Measurements from ENCODE around the gene GMNN. TPM values are rescaled to one million over a fixed set of nuclear protein-coding genes. Genes with fewer than 3 reads are reported as not detected.

Gene GMNN
- total and polyA plus RNA-seq, 2 experiments from 2014 or later, result 88.2 to 202 TPM

GRCh38 chr6:24795106-24795505 lies 20.4 kb downstream of the GMNN start:
- H3K4me1 ChIP-seq (ENCODE audit: insufficient read depth), result 0 out of 2 replicates have a peak, but pooled peaks cover 8% of the 10 kb centered on the region

More at GRCh38 chr6:24795106-24795505, 20.4 kb downstream of the GMNN start:
- Histone ChIP-seq H3K4me3 (no peak overlapping the region), H4K20me1 (replicated peaks; ENCODE audit: insufficient read depth) (no peaks in the 10 kb centered on the region), H3K9me2 (ENCODE audit: insufficient read depth) (no peaks in the 10 kb centered on the region), H3K4me2 (no peak overlapping the region), H3K27me3 (ENCODE audit: insufficient read depth) (no peaks in the 10 kb centered on the region), H3K36me3 (ENCODE audit: insufficient read depth) (no peaks in the 10 kb centered on the region), H2AFZ (no peak overlapping the region), H3K27ac (ENCODE audit: low read depth) (no peak overlapping the region), H3K79me2 (replicated peaks; ENCODE audit: insufficient read depth) (no peaks in the 10 kb centered on the region), H3F3A (replicated peaks; ENCODE audit: low read depth) (no peaks in the 10 kb centered on the region)
- TF ChIP-seq CTCF (conservative IDR thresholded peaks at IDR 0.05; ENCODE audit: low read depth in 2 of 2) (no peak), EZH2phosphoT487 (IDR thresholded peaks at IDR 0.05; ENCODE audit: unreplicated experiment) (no peak), ZNF114 (CRISPR knock-in tag; IDR thresholded peaks at IDR 0.05) (no peak), ETS1 (IDR thresholded peaks at IDR 0.05) (no peak), NANOG (IDR thresholded peaks at IDR 0.05; ENCODE audit: borderline replicate concordance) (no peak), CREB1 (CRISPR knock-in tag; IDR thresholded peaks at IDR 0.05; ENCODE audit: low read depth) (no peak), JUNB (IDR thresholded peaks at IDR 0.05; ENCODE audit: unreplicated experiment) (no peak), POLR2AphosphoS5 (IDR thresholded peaks at IDR 0.05; ENCODE audit: low read depth) (no peak), EZH2 (IDR thresholded peaks at IDR 0.05; ENCODE audit: low read depth, unreplicated experiment) (no peak), ZNF331 (CRISPR knock-in tag; IDR thresholded peaks at IDR 0.05; ENCODE audit: low read depth) (no peak), STAT1 (IDR thresholded peaks at IDR 0.05; ENCODE audit: unreplicated experiment) (no peak)
- TF ChIP-seq, protein P1, sequence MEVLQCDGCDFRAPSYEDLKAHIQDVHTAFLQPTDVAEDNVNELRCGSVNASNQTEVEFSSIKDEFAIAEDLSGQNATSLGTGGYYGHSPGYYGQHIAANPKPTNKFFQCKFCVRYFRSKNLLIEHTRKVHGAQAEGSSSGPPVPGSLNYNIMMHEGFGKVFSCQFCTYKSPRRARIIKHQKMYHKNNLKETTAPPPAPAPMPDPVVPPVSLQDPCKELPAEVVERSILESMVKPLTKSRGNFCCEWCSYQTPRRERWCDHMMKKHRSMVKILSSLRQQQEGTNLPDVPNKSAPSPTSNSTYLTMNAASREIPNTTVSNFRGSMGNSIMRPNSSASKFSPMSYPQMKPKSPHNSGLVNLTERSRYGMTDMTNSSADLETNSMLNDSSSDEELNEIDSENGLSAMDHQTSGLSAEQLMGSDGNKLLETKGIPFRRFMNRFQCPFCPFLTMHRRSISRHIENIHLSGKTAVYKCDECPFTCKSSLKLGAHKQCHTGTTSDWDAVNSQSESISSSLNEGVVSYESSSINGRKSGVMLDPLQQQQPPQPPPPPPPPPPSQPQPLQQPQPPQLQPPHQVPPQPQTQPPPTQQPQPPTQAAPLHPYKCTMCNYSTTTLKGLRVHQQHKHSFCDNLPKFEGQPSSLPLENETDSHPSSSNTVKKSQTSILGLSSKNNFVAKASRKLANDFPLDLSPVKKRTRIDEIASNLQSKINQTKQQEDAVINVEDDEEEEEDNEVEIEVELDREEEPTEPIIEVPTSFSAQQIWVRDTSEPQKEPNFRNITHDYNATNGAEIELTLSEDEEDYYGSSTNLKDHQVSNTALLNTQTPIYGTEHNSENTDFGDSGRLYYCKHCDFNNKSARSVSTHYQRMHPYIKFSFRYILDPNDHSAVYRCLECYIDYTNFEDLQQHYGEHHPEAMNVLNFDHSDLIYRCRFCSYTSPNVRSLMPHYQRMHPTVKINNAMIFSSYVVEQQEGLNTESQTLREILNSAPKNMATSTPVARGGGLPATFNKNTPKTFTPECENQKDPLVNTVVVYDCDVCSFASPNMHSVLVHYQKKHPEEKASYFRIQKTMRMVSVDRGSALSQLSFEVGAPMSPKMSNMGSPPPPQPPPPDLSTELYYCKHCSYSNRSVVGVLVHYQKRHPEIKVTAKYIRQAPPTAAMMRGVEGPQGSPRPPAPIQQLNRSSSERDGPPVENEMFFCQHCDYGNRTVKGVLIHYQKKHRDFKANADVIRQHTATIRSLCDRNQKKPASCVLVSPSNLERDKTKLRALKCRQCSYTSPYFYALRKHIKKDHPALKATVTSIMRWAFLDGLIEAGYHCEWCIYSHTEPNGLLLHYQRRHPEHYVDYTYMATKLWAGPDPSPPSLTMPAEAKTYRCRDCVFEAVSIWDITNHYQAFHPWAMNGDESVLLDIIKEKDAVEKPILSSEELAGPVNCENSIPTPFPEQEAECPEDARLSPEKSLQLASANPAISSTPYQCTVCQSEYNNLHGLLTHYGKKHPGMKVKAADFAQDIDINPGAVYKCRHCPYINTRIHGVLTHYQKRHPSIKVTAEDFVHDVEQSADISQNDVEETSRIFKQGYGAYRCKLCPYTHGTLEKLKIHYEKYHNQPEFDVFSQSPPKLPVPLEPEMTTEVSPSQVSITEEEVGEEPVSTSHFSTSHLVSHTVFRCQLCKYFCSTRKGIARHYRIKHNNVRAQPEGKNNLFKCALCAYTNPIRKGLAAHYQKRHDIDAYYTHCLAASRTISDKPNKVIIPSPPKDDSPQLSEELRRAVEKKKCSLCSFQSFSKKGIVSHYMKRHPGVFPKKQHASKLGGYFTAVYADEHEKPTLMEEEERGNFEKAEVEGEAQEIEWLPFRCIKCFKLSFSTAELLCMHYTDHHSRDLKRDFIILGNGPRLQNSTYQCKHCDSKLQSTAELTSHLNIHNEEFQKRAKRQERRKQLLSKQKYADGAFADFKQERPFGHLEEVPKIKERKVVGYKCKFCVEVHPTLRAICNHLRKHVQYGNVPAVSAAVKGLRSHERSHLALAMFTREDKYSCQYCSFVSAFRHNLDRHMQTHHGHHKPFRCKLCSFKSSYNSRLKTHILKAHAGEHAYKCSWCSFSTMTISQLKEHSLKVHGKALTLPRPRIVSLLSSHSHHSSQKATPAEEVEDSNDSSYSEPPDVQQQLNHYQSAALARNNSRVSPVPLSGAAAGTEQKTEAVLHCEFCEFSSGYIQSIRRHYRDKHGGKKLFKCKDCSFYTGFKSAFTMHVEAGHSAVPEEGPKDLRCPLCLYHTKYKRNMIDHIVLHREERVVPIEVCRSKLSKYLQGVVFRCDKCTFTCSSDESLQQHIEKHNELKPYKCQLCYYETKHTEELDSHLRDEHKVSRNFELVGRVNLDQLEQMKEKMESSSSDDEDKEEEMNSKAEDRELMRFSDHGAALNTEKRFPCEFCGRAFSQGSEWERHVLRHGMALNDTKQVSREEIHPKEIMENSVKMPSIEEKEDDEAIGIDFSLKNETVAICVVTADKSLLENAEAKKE (CRISPR knock-in tag; IDR thresholded peaks at IDR 0.05), result no peak
- TF ChIP-seq, protein P2, sequence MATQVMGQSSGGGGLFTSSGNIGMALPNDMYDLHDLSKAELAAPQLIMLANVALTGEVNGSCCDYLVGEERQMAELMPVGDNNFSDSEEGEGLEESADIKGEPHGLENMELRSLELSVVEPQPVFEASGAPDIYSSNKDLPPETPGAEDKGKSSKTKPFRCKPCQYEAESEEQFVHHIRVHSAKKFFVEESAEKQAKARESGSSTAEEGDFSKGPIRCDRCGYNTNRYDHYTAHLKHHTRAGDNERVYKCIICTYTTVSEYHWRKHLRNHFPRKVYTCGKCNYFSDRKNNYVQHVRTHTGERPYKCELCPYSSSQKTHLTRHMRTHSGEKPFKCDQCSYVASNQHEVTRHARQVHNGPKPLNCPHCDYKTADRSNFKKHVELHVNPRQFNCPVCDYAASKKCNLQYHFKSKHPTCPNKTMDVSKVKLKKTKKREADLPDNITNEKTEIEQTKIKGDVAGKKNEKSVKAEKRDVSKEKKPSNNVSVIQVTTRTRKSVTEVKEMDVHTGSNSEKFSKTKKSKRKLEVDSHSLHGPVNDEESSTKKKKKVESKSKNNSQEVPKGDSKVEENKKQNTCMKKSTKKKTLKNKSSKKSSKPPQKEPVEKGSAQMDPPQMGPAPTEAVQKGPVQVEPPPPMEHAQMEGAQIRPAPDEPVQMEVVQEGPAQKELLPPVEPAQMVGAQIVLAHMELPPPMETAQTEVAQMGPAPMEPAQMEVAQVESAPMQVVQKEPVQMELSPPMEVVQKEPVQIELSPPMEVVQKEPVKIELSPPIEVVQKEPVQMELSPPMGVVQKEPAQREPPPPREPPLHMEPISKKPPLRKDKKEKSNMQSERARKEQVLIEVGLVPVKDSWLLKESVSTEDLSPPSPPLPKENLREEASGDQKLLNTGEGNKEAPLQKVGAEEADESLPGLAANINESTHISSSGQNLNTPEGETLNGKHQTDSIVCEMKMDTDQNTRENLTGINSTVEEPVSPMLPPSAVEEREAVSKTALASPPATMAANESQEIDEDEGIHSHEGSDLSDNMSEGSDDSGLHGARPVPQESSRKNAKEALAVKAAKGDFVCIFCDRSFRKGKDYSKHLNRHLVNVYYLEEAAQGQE (IDR thresholded peaks at IDR 0.05; ENCODE audit: unreplicated experiment), result no peak
- no peak overlapping the region for H3K4me3 Mint-ChIP-seq
- H3K4me1 Mint-ChIP-seq, result peaks cover 13% of the 10 kb centered on the region; the same call in 2 of the 3 replicates
- no peaks in the 10 kb centered on the region; the same call in 2 of the 3 replicates for H3K9me3 Mint-ChIP-seq
- H3K27me3 Mint-ChIP-seq (ENCODE audit: insufficient read depth, low read depth, poor library complexity), result peaks cover 2% of the 10 kb centered on the region
- no peaks in the 10 kb centered on the region for H3K36me3 Mint-ChIP-seq (ENCODE audit: low read depth)
- DNase-seq (ENCODE audit: low spot score) (no peak), ATAC-seq (no peak)
- H3K27ac Mint-ChIP-seq, result no peak overlapping the region
